PC-3 (cell line): ENCODE measurements around the gene ANKS1A. TPM values are rescaled to one million over a fixed set of nuclear protein-coding genes. Genes with fewer than 3 reads are reported as not detected.

Experiments
- ATAC-seq: fragments of 200-7000 bp; cut with Tn5 transposase; 2 replicates; pipeline ENCODE4 v1.9.1; 2020; ENCODE audit warnings: mild to moderate bottlenecking, moderate library complexity
- BruUV-seq: library from RNA; stranded (reverse); fragments of 400-500 nt; replicated peaks from 2 replicates; lab custom pipeline; 2021; lab: Mats Ljungman, UMichigan
- CTCF ChIA-PET: fragments of 300-600 bp; sonication (Branson Sonifier 250); formaldehyde crosslinking; loops from one replicate; lab custom pipeline; 2022; ENCODE audit warnings: antibody characterized with exemption; lab: Charles Lee
- POLR2A ChIA-PET: fragments of 300-600 bp; sonication (Branson Sonifier 250); formaldehyde crosslinking; loops from one replicate; lab custom pipeline; 2022; ENCODE audit warnings: antibody characterized with exemption; ENCODE audit not compliant: unreplicated experiment; lab: Charles Lee
- DNase-seq: peaks from one replicate; pipeline ENCODE4 v3.0.0-alpha.2; 2015
- H2AFZ ChIP-seq: fragments of 300-600 bp; sonication (generic); 2 replicates; pipeline ENCODE4 v1.6.0; 2016; ENCODE audit warnings: antibody characterized with exemption, low read length
- H3F3A ChIP-seq: fragments of 300-600 bp; sonication (generic); one replicate; pipeline ENCODE4 v1.6.0; 2017; ENCODE audit warnings: antibody characterized with exemption, low read length, control low read depth, mild to moderate bottlenecking; ENCODE audit not compliant: unreplicated experiment
- H3K27ac ChIP-seq: fragments of 300-600 bp; sonication (generic); 2 replicates; pipeline ENCODE4 v1.5.1; 2016; ENCODE audit warnings: mild to moderate bottlenecking, low read length
- H3K27me3 ChIP-seq: fragments of 300-600 bp; sonication (generic); 2 replicates; pipeline ENCODE4 v1.6.1; 2016; ENCODE audit warnings: low read length, mixed read lengths
- H3K36me3 ChIP-seq: fragments of 300-600 bp; sonication (generic); 2 replicates; pipeline ENCODE4 v1.6.1; 2016; ENCODE audit warnings: low read depth, mixed run types, low read length, mixed read lengths
- H3K4me1 ChIP-seq: fragments of 300-600 bp; sonication (generic); 2 replicates; pipeline ENCODE4 v1.5.1; 2016; ENCODE audit warnings: low read length; ENCODE audit not compliant: insufficient read depth
- H3K4me2 ChIP-seq: fragments of 300-600 bp; sonication (generic); 2 replicates; pipeline ENCODE4 v1.6.0; 2016; ENCODE audit warnings: low read length
- H3K4me3 ChIP-seq: fragments of 300-600 bp; sonication (generic); 2 replicates; pipeline ENCODE4 v1.5.1; 2016; ENCODE audit warnings: mild to moderate bottlenecking, low read length, mixed read lengths
- H3K79me2 ChIP-seq: fragments of 300-600 bp; sonication (generic); 2 replicates; pipeline ENCODE4 v1.6.1; 2017; ENCODE audit warnings: low read length, mixed read lengths
- H3K9ac ChIP-seq: fragments of 300-600 bp; sonication (generic); 2 replicates; pipeline ENCODE4 v1.6.0; 2016; ENCODE audit warnings: mild to moderate bottlenecking, low read length
- H3K9me2 ChIP-seq: fragments of 300-600 bp; sonication (generic); replicated peaks from 2 replicates; pipeline ENCODE4 v1.6.1; 2016; ENCODE audit warnings: mixed run types, low read length, mixed read lengths
- H3K9me3 ChIP-seq: fragments of 300-600 bp; sonication (generic); 2 replicates; pipeline ENCODE4 v1.6.1; 2016; ENCODE audit warnings: low read length, mixed read lengths
- H4K20me1 ChIP-seq: fragments of 300-600 bp; sonication (generic); 2 replicates; pipeline ENCODE4 v1.6.1; 2016; ENCODE audit warnings: low read length, mixed read lengths
- CTCF ChIP-seq: fragments of 300-600 bp; sonication (generic); conservative IDR thresholded peaks from 2 replicates; pipeline ENCODE4 v1.5.1; 2017; ENCODE audit warnings: antibody characterized with exemption, low read depth, mild to moderate bottlenecking, low read length
- EZH2 ChIP-seq: fragments of 300-600 bp; sonication (generic); IDR thresholded peaks from one replicate; pipeline ENCODE4 v1.6.1; 2017; ENCODE audit warnings: antibody characterized with exemption, mild to moderate bottlenecking, low read length; ENCODE audit not compliant: unreplicated experiment
- EZH2phosphoT487 ChIP-seq: fragments of 300-600 bp; sonication (generic); IDR thresholded peaks from 2 replicates; pipeline ENCODE4 v1.6.1; 2018; ENCODE audit warnings: mild to moderate bottlenecking, antibody characterized with exemption, low read length, borderline replicate concordance
- intact Hi-C: fragments of 100-400 bp; cut with micrococcal nuclease; formaldehyde crosslinking; loops from 2 replicates; pipeline ENCODE4 v1.9.0; 2023
- total RNA-seq: library from RNA; depleted of rRNA; stranded (reverse); fragments of >200 nt; gene quantifications from 2 replicates; pipeline ENCODE4 v1.2.3, GENCODE V29; 2014

ANKS1A gene
- total RNA-seq, 1 experiment from 2014 or later, result 18.8 TPM

- no peaks in the 10 kb centered on the region for H3F3A ChIP-seq
- intact Hi-C loops, result no loop called here
- H3K27ac ChIP-seq, result no peak overlapping the region
- CTCF ChIA-PET, result no interaction called here
- no peak for DNase-seq
- no peak overlapping the region for H2AFZ ChIP-seq
- no peaks in the 10 kb centered on the region for H3K9me2 ChIP-seq
- 0 out of 2 replicates have a peak, but pooled peaks cover 7% of the 10 kb centered on the region for H3K36me3 ChIP-seq
- BruUV-seq, result no TSS peak
- H3K9ac ChIP-seq, result no peak overlapping the region
- no peaks in the 10 kb centered on the region for H3K9me3 ChIP-seq
- H3K4me2 ChIP-seq, result no peak overlapping the region
- TF ChIP-seq EZH2phosphoT487, result no peak
- no peak for TF ChIP-seq EZH2
- no peak for TF ChIP-seq CTCF
- ATAC-seq, result no peak
- POLR2A ChIA-PET, result no interaction called here
- H3K27me3 ChIP-seq, result no peaks in the 10 kb centered on the region
- H3K4me1 ChIP-seq, result peaks cover 22% of the 10 kb centered on the region
- H3K79me2 ChIP-seq, result no peaks in the 10 kb centered on the region
- no peak overlapping the region for H3K4me3 ChIP-seq
- no peaks in the 10 kb centered on the region for H4K20me1 ChIP-seq
Measured at GRCh38 chr6:35021004-35021403, 131.9 kb downstream of the ANKS1A start.

- no peak for TF ChIP-seq CTCF
- TF ChIP-seq EZH2phosphoT487, result no peak
- no peak for TF ChIP-seq EZH2
- intact Hi-C loops, result no loop called here
- Histone ChIP-seq H3K4me1 (peaks cover 34% of the 10 kb centered on the region), H3F3A (no peaks in the 10 kb centered on the region), H3K4me3 (no peak overlapping the region), H3K36me3 (no peaks in the 10 kb centered on the region), H4K20me1 (no peaks in the 10 kb centered on the region), H3K9me2 (no peaks in the 10 kb centered on the region), H3K27me3 (no peaks in the 10 kb centered on the region), H2AFZ (no peak overlapping the region), H3K27ac (no peak overlapping the region), H3K9me3 (no peaks in the 10 kb centered on the region), H3K4me2 (no peak overlapping the region), H3K79me2 (no peaks in the 10 kb centered on the region), H3K9ac (no peak overlapping the region)
- POLR2A ChIA-PET, result interaction anchor here (0.6 kb wide), 1 partner anchor 182 kb away, joined by 4 read pairs; no protein-coding TSS in a partner anchor
- DNase-seq, result no peak
- BruUV-seq, result no TSS peak
- CTCF ChIA-PET, result no interaction called here
- no peak for ATAC-seq
Measured at GRCh38 chr6:35023091-35024000, 134.3 kb downstream of the ANKS1A start.

- Histone ChIP-seq H3K9ac (peak overlapping the region; percentile 19), H4K20me1 (no peaks in the 10 kb centered on the region), H3K9me2 (no peaks in the 10 kb centered on the region), H3K27ac (peak overlapping the region; percentile 67), H3K36me3 (no peaks in the 10 kb centered on the region), H3K9me3 (no peaks in the 10 kb centered on the region), H3K27me3 (no peaks in the 10 kb centered on the region), H3K4me1 (peaks cover 34% of the 10 kb centered on the region), H2AFZ (peak overlapping the region; percentile 10), H3F3A (no peaks in the 10 kb centered on the region), H3K4me2 (peak overlapping the region; percentile 72), H3K79me2 (no peaks in the 10 kb centered on the region), H3K4me3 (no peak overlapping the region)
- ChIA-PET CTCF (no interaction called here), POLR2A (no interaction called here)
- DNase-seq, result peak; percentile 78
- TF ChIP-seq EZH2phosphoT487, result no peak
- TF ChIP-seq EZH2, result no peak
- no peak for TF ChIP-seq CTCF
- intact Hi-C loops, result no loop called here
- ATAC-seq, result peak; percentile 94
- no TSS peak for BruUV-seq
Measured at GRCh38 chr6:35024551-35025054, 135.5 kb downstream of the ANKS1A start.
